A673 (cell line): ENCODE data around the gene MRPS25. TPM values are rescaled to one million over a fixed set of nuclear protein-coding genes. Genes with fewer than 3 reads are reported as not detected.

ENCODE experiments used
- BruUV-seq: library from RNA; stranded (reverse); fragments of 400-500 nt; replicated peaks from 2 replicates; lab custom pipeline; 2021; lab: Mats Ljungman, UMichigan
- CTCF ChIA-PET: fragments of 300-600 bp; sonication (Branson Sonifier 250); formaldehyde crosslinking; loops from one replicate; lab custom pipeline; 2022; ENCODE audit warnings: antibody characterized with exemption; lab: Charles Lee
- POLR2A ChIA-PET: fragments of 300-600 bp; sonication (Branson Sonifier 250); formaldehyde crosslinking; loops from one replicate; lab custom pipeline; 2022; ENCODE audit warnings: antibody characterized with exemption; ENCODE audit not compliant: low non-redundant PET; lab: Charles Lee
- DNase-seq: peaks from one replicate; pipeline ENCODE4 v3.0.0-alpha.2; 2015; ENCODE audit warnings: low spot score
- H3K27ac ChIP-seq: fragments of 200-600 bp; sonication (generic); 2 replicates; pipeline ENCODE4 v1.5.1; 2016; ENCODE audit warnings: mixed run types, low read depth, mild to moderate bottlenecking, mixed read lengths, antibody characterized with exemption, low read length; ENCODE audit not compliant: poor library complexity, severe bottlenecking
- H3K27me3 ChIP-seq: fragments of 200-600 bp; sonication (generic); replicated peaks from 2 replicates; pipeline ENCODE4 v1.6.1; 2017; ENCODE audit warnings: mixed run types, low read depth, mild to moderate bottlenecking, mixed read lengths, antibody characterized with exemption, low read length; ENCODE audit not compliant: insufficient read depth, poor library complexity
- H3K36me3 ChIP-seq: fragments of 200-600 bp; sonication (generic); 2 replicates; pipeline ENCODE4 v1.6.1; 2016; ENCODE audit warnings: mixed run types, mild to moderate bottlenecking, mixed read lengths, antibody characterized with exemption, low read length; ENCODE audit not compliant: insufficient read depth, poor library complexity, severe bottlenecking
- H3K4me1 ChIP-seq: fragments of 200-600 bp; sonication (generic); 2 replicates; pipeline ENCODE4 v1.6.1; 2017; ENCODE audit warnings: mixed run types, mild to moderate bottlenecking, mixed read lengths, antibody characterized with exemption, low read length; ENCODE audit not compliant: insufficient read depth, poor library complexity, severe bottlenecking
- H3K4me3 ChIP-seq: fragments of 200-600 bp; sonication (generic); 2 replicates; pipeline ENCODE4 v1.5.1; 2016; ENCODE audit warnings: low read depth, mixed run types, mild to moderate bottlenecking, mixed read lengths, low read length; ENCODE audit not compliant: poor library complexity, severe bottlenecking
- H3K9me3 ChIP-seq: fragments of 200-600 bp; sonication (generic); 2 replicates; pipeline ENCODE4 v1.6.1; 2016; ENCODE audit warnings: mixed run types, low read depth, mild to moderate bottlenecking, mixed read lengths, antibody characterized with exemption, low read length; ENCODE audit not compliant: poor library complexity, severe bottlenecking
- EZH2 ChIP-seq: fragments of 200-600 bp; sonication (generic); IDR thresholded peaks from 2 replicates; pipeline ENCODE4 v1.6.1; 2017; ENCODE audit warnings: borderline replicate concordance, low read depth, mild to moderate bottlenecking, mixed read lengths, antibody characterized with exemption, low read length; ENCODE audit not compliant: poor library complexity, severe bottlenecking
- intact Hi-C: fragments of 100-400 bp; cut with micrococcal nuclease; formaldehyde crosslinking; loops from one replicate; pipeline ENCODE4 v1.10.0; 2022; ENCODE audit not compliant: unreplicated experiment
- total RNA-seq: library from RNA; stranded (reverse); gene quantifications from 2 replicates; pipeline ENCODE4 v1.2.3, GENCODE V29; 2021
- TF ChIP-seq, protein P1 (sequence below): fragments of 300-800, 200-600 bp; sonication (generic); conservative IDR thresholded peaks from 2 replicates; pipeline ENCODE4 v1.5.1; 2017; ENCODE audit warnings: low read depth, mild to moderate bottlenecking, antibody characterized with exemption, low read length, moderate library complexity, mixed read lengths

Gene MRPS25
- total RNA-seq, 1 experiment from 2014 or later = 91.3 TPM

DNA sequence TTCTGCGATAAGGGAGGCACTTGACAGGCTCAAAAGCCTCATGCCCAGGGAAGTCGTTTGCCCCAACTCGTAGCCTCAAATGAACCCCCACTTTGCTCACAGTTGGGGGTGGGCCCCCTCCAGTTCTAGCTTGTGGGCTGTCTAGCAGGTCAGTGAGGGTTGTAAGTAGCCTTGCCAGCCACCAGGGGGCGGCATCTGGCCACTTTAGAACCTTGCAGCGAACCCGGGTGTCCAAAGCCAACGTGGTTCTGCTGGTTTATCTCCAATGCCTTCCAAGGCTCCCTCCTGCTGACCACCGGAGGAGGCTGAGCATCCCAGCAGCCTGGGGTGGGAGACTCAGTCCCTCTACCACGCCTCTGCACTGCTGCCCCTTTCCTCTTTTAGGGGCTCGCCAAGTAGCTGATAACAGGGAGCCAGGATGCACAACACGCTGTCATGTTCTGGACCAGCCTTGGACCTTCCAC, 43.0 kb upstream of the MRPS25 start:
- TF ChIP-seq, protein P1, sequence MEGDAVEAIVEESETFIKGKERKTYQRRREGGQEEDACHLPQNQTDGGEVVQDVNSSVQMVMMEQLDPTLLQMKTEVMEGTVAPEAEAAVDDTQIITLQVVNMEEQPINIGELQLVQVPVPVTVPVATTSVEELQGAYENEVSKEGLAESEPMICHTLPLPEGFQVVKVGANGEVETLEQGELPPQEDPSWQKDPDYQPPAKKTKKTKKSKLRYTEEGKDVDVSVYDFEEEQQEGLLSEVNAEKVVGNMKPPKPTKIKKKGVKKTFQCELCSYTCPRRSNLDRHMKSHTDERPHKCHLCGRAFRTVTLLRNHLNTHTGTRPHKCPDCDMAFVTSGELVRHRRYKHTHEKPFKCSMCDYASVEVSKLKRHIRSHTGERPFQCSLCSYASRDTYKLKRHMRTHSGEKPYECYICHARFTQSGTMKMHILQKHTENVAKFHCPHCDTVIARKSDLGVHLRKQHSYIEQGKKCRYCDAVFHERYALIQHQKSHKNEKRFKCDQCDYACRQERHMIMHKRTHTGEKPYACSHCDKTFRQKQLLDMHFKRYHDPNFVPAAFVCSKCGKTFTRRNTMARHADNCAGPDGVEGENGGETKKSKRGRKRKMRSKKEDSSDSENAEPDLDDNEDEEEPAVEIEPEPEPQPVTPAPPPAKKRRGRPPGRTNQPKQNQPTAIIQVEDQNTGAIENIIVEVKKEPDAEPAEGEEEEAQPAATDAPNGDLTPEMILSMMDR = peak; percentile 93
- no peak for TF ChIP-seq EZH2
- peak; percentile 78 for DNase-seq
- intact Hi-C loops = loop anchor here (1.0 kb wide), 1 partner anchor 88 kb away; no protein-coding TSS in a partner anchor
- H3K27ac ChIP-seq = no peak overlapping the region
- ChIA-PET POLR2A (no interaction called here), CTCF (interaction anchor here (0.6 to 1.3 kb wide), 4 partner anchors 9 to 291 kb away, joined by 3 to 6 read pairs (median 4); partner anchors contain the start of gene RBSN)
- no peak overlapping the region for H3K4me3 ChIP-seq
- BruUV-seq = no TSS peak
- H3K9me3 ChIP-seq = no peaks in the 10 kb centered on the region
- no peaks in the 10 kb centered on the region for H3K36me3 ChIP-seq
- no peaks in the 10 kb centered on the region for H3K4me1 ChIP-seq
- H3K27me3 ChIP-seq = no peaks in the 10 kb centered on the region

DNA sequence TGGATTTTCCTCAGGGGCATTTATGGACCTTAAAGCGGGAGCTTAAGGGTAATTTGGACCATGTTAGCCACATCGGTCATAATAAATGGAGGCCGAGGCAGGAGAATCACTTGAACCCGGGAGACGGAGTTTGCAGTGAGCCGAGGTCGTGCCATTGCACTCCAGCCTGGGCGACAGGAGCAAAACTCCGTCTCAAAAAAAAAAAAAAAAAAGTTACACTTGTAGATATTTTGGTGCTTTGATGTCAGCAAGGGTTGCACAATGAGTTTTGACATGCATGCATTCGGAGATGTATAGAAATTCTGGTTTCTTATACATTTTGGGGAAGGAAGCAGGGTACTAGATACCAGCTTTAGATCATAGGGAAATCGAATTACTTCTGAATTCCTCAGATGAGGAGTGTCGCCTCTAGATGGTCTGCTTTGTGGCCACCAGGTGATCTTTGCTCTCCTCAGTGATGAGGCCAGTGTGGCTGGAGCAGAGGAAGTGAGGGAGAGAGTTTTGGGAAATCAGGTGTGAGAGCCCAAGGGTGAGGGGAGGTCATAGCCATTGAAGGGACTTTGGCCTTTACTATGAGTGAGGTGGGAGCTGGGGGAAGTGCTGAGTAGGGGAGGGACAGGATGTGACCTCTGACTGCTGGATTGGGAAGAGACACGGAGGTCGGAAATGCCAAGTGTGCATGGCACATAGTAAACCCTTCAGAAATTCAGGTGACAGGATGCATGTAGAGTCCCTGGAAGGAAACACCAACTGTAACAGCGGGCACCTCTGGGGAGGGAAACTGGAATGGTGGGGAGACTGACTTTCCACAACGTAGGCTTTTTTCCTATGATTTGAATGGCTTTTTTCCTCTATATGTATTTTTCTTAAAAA, 42.2 kb upstream of the MRPS25 start:
- DNase-seq = no peak
- CTCF ChIA-PET = interaction anchor here (0.6 to 1.3 kb wide), 4 partner anchors 8 to 291 kb away, joined by 3 to 6 read pairs (median 4); partner anchors contain the start of gene RBSN

DNA sequence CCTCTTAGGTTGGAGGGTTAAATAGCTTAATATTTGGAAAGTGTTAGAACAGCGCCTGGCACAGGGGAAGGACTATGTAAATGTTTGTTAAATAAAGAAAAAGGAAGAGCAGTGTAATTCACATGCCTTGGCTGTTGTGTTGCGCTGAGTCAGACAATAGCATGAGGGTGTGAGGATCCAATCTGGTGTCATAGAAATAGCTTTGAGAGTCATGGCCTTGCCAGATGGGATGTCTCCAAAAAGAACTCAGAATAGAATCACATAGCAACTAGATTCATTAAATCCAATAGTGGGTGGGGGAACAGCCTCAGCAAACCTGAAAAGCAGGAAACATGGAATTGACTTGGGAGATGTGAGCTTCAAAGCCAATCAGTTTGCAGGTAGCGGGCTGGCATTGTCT, 37.7 kb upstream of the MRPS25 start:
- Histone ChIP-seq H3K36me3 (no peaks in the 10 kb centered on the region), H3K27ac (no peak overlapping the region), H3K4me1 (peaks cover 2% of the 10 kb centered on the region), H3K4me3 (no peak overlapping the region), H3K9me3 (no peaks in the 10 kb centered on the region), H3K27me3 (no peaks in the 10 kb centered on the region)
- no peak for TF ChIP-seq EZH2
- TF ChIP-seq, protein P1 = no peak
- no TSS peak for BruUV-seq
- no peak for DNase-seq
- CTCF ChIA-PET = no interaction called here
- intact Hi-C loops = no loop called here
- POLR2A ChIA-PET = no interaction called here

More for the DNA sequence above, 42.2 kb upstream of the MRPS25 start:
- Histone ChIP-seq H3K4me1 (no peaks in the 10 kb centered on the region), H3K27me3 (no peaks in the 10 kb centered on the region), H3K9me3 (no peaks in the 10 kb centered on the region), H3K4me3 (no peak overlapping the region), H3K36me3 (no peaks in the 10 kb centered on the region), H3K27ac (no peak overlapping the region)
- TF ChIP-seq, protein P1 = no peak
- no peak for TF ChIP-seq EZH2
- POLR2A ChIA-PET = no interaction called here
- BruUV-seq = no TSS peak
- intact Hi-C loops = no loop called here
